ENCODE results near the gene PRKG1. TPM values are rescaled to one million over a fixed set of nuclear protein-coding genes. Genes with fewer than 3 reads are reported as not detected.

PRKG1 gene
- total and polyA plus RNA-seq, 2 of the 4 experiments (the other 2 are of a cell fraction), result 3.5 to 18.3 TPM

DNA sequence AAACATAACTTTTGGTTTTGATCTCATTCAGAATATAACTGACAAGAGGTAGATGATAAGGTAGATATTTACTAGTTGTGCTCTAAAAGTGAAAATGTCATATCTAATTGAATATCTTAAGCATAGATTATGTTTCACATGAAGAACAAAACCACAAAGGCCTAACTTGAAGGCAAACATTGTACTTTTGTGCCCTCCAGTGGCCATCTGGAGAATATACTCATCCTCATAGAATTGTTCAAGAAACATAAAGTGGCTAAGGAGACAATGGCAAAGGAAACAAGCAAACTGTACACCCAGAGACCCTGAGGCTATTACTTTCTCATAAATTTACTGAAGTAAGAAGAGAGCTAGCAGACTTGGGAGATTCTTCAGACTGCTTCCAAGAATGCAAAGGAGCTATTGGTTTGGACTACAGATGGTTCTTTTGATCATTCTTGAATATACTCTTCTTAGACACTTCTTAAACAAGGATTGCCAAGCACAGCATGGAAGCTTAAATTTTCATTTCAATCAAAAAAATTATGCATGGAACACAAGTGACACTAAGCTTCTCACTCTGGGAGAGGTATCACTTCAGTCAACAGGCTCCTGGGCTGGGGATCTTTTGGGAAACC lies 1141.6 kb downstream of the PRKG1 start:
- ATAC-seq (ENCODE audit: low read depth), result peak; percentile 79
- intact Hi-C loops (cut with micrococcal nuclease) (loop anchor here (2.0 to 10.0 kb wide), 4 partner anchors 189 to 1215 kb away; no protein-coding TSS in a partner anchor), in situ Hi-C loops (cut with MboI; ENCODE audit: low sequenced_read_pairs) (loop anchor here (10.0 kb wide), 2 partner anchors 1151 to 1221 kb away; no protein-coding TSS in a partner anchor)

More for the DNA sequence above, 1141.6 kb downstream of the PRKG1 start:
- no peak overlapping the region for H3K14ac ChIP-seq (replicated peaks; ENCODE audit: low read depth, low read length)
- no peak overlapping the region for H2AK9ac ChIP-seq (replicated peaks; ENCODE audit: low read depth, low read length, poor library complexity)
- H2BK15ac ChIP-seq (ENCODE audit: low read depth, low read length), result no peak overlapping the region
- H4K20me1 ChIP-seq (ENCODE audit: insufficient read depth, low read length), result no peaks in the 10 kb centered on the region
- no peaks in the 10 kb centered on the region for H3K36me3 ChIP-seq (ENCODE audit: control insufficient read depth, insufficient read depth, low read length)
- no peak overlapping the region for H3K4ac ChIP-seq (ENCODE audit: low read depth, low read length)
- no peaks in the 10 kb centered on the region for H3K9me3 ChIP-seq (ENCODE audit: control insufficient read depth, insufficient read depth, low read length)
- no peak overlapping the region for H2BK20ac ChIP-seq (ENCODE audit: low read depth, low read length)
- no peak overlapping the region for H4K91ac ChIP-seq (ENCODE audit: insufficient read depth, low read depth, low read length)
- dilution Hi-C loops (cut with HindIII; ENCODE audit: low sequenced_read_pairs, unreplicated experiment), result no loop called here
- H4K8ac ChIP-seq (ENCODE audit: low read depth in 2 of 2, low read length in 2 of 2), result no peak overlapping the region
- DNase-seq, result peak; percentile 81
- no peak overlapping the region for H3K9ac ChIP-seq (ENCODE audit: low read depth, low read length)
- no peak overlapping the region for H2BK5ac ChIP-seq (ENCODE audit: low read depth, low read length, poor library complexity, severe bottlenecking)
- no peak overlapping the region for H2AK5ac ChIP-seq (ENCODE audit: low read depth, low read length)
- ChIA-PET POLR2A (ENCODE audit: unreplicated experiment) (no interaction called here), CTCF (interaction anchor here (0.6 to 1.4 kb wide), 5 partner anchors 12 to 1215 kb away, joined by 3 to 5 read pairs (median 3); no protein-coding TSS in a partner anchor)
- H3K18ac ChIP-seq (ENCODE audit: low read depth, low read length), result no peak overlapping the region
- H3K4me2 ChIP-seq (ENCODE audit: low read depth, low read length), result no peak overlapping the region
- H2AFZ ChIP-seq (replicated peaks; ENCODE audit: low read length, poor library complexity), result no peak overlapping the region
- no peak overlapping the region for H3K27ac ChIP-seq (ENCODE audit: insufficient read depth, low read length)
- H4K5ac ChIP-seq (ENCODE audit: low read depth, low read length), result no peak overlapping the region
- TF ChIP-seq RAD21 (IDR thresholded peaks at IDR 0.05; ENCODE audit: low read length), result peak; percentile 91
- TF ChIP-seq ELK1 (IDR thresholded peaks at IDR 0.05; ENCODE audit: borderline replicate concordance, low read depth, low read length), result no peak
- peak; percentile 89 for TF ChIP-seq CTCF (conservative IDR thresholded peaks at IDR 0.05; ENCODE audit: low read depth, low read length)
- TF ChIP-seq NFE2L2 (IDR thresholded peaks at IDR 0.05; ENCODE audit: low read depth, low read length), result no peak
- no peak for TF ChIP-seq CHD1 (IDR thresholded peaks at IDR 0.05; ENCODE audit: low read depth, low read length)
- TF ChIP-seq RCOR1 (IDR thresholded peaks at IDR 0.05; ENCODE audit: insufficient replicate concordance, low read length), result no peak
- no peak for TF ChIP-seq CEBPB (IDR thresholded peaks at IDR 0.05; ENCODE audit: low read depth, low read length)
- 0 out of 2 replicates have a peak, but pooled peaks have one; percentile 30 for TF ChIP-seq POLR2A (IDR thresholded peaks at IDR 0.05; ENCODE audit: low read depth, low read length)
- peak; percentile 80 for TF ChIP-seq SMC3 (IDR thresholded peaks at IDR 0.05; ENCODE audit: low read depth, low read length)
- H3K27me3 ChIP-seq (ENCODE audit: control insufficient read depth, insufficient read depth, low read length), result no peaks in the 10 kb centered on the region
- no peak overlapping the region for H2BK120ac ChIP-seq (ENCODE audit: low read depth, low read length)
- no peaks in the 10 kb centered on the region for H3K9me1 ChIP-seq (ENCODE audit: insufficient read depth, low read length)
- peaks cover 3% of the 10 kb centered on the region for H3K4me1 ChIP-seq (ENCODE audit: control insufficient read depth, insufficient read depth, low read length)
- H3K23ac ChIP-seq (ENCODE audit: low read depth, low read length), result no peak overlapping the region
- H3K79me1 ChIP-seq (ENCODE audit: low read depth in 1 of 2, low read length in 2 of 2), result no peaks in the 10 kb centered on the region
- H3K4me3 ChIP-seq (ENCODE audit: insufficient read depth, low read depth, low read length), result no peak overlapping the region
- H3K56ac ChIP-seq (ENCODE audit: extremely low read depth, insufficient read depth, low read length), result no peak overlapping the region
- no TSS peak for BruUV-seq (replicated peaks)
